Testis (tissue), 2 donors: ENCODE results near the gene RNF152.

Source experiments
- POLR2A ChIP-seq: fragments of 450-650 bp; IDR thresholded peaks from one replicate; pipeline ENCODE4 v1.6.1; 2017; ENCODE audit warnings: antibody characterized with exemption, mild to moderate bottlenecking, moderate library complexity
- TF ChIP-seq, protein P1 (sequence below), 3 experiments: fragments of 450-650 bp in 2 of 3; fragments of 200-600 bp in 1 of 3; sonication (generic) in 1 of 3; IDR thresholded peaks; one replicate each; pipeline ENCODE4 v1.5.1; 2016 to 2019; ENCODE audit warnings: antibody characterized with exemption in 3 of 3, mild to moderate bottlenecking in 2 of 3, moderate library complexity in 1 of 3

DNA sequence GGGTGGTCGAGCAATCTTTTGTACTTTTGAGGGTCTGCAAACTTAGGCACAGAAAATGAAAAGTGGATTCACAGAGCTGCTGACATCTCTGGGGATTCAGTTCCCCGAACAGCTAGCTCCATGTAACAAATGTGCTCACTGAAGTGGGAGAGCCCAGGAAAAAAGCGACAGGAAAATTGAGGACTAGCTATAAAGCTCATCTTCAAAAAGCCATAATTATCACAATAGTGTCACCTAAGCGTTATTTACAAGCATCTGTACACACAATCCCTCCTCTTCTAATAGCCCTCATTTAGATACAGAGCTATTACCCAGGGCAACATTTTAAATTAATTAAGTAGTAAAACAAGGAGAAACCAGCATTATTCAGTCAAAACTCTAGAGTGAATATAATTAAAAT lies 36.1 kb downstream of the RNF152 start:
- TF ChIP-seq, protein P1, sequence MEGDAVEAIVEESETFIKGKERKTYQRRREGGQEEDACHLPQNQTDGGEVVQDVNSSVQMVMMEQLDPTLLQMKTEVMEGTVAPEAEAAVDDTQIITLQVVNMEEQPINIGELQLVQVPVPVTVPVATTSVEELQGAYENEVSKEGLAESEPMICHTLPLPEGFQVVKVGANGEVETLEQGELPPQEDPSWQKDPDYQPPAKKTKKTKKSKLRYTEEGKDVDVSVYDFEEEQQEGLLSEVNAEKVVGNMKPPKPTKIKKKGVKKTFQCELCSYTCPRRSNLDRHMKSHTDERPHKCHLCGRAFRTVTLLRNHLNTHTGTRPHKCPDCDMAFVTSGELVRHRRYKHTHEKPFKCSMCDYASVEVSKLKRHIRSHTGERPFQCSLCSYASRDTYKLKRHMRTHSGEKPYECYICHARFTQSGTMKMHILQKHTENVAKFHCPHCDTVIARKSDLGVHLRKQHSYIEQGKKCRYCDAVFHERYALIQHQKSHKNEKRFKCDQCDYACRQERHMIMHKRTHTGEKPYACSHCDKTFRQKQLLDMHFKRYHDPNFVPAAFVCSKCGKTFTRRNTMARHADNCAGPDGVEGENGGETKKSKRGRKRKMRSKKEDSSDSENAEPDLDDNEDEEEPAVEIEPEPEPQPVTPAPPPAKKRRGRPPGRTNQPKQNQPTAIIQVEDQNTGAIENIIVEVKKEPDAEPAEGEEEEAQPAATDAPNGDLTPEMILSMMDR (IDR thresholded peaks at IDR 0.05) = no peak
- TF ChIP-seq POLR2A = no peak
